Neuronal stem cell (in vitro differentiated cells): Measurements from ENCODE around the gene ADGRV1.

Experiments used
- DNase-seq: peaks from one replicate; pipeline ENCODE4 v3.0.0-alpha.2; 2013; ENCODE audit warnings: low spot score
- H2AFZ ChIP-seq: one replicate; pipeline ENCODE4 v1.6.1; 2013; ENCODE audit warnings: mild to moderate bottlenecking, low read length, inconsistent platforms
- H2AK5ac ChIP-seq: 2 replicates; pipeline ENCODE4 v1.6.1; 2013; ENCODE audit warnings: low read depth, mild to moderate bottlenecking, inconsistent platforms, low read length, moderate library complexity, mixed read lengths
- H2BK120ac ChIP-seq: 2 replicates; pipeline ENCODE4 v1.6.1; 2013; ENCODE audit warnings: low read depth, mild to moderate bottlenecking, inconsistent platforms, low read length, moderate library complexity, mixed read lengths
- H2BK12ac ChIP-seq: one replicate; pipeline ENCODE4 v1.6.1; 2013; ENCODE audit warnings: low read length, inconsistent platforms
- H2BK15ac ChIP-seq: 2 replicates; pipeline ENCODE4 v1.6.1; 2013; ENCODE audit warnings: mild to moderate bottlenecking, low read length, inconsistent platforms, mixed read lengths
- H2BK5ac ChIP-seq: one replicate; pipeline ENCODE4 v1.6.1; 2013; ENCODE audit warnings: inconsistent platforms, mild to moderate bottlenecking, low read length, moderate library complexity
- H3K14ac ChIP-seq: one replicate; pipeline ENCODE4 v1.6.1; 2013; ENCODE audit warnings: low read length, inconsistent platforms
- H3K18ac ChIP-seq: 2 replicates; pipeline ENCODE4 v1.6.1; 2013; ENCODE audit warnings: low read length, inconsistent platforms
- H3K23ac ChIP-seq: 2 replicates; pipeline ENCODE4 v1.6.1; 2013; ENCODE audit warnings: low read depth, mild to moderate bottlenecking, mixed read lengths, low read length, inconsistent platforms; ENCODE audit not compliant: poor library complexity
- H3K27ac ChIP-seq: replicated peaks from 3 replicates; pipeline ENCODE4 v1.5.1; 2013; ENCODE audit warnings: low read length, inconsistent platforms
- H3K27me3 ChIP-seq, 3 experiments: 2 replicates each; pipeline ENCODE4 v1.6.1; 2013; ENCODE audit warnings: low read length in 3 of 3, mild to moderate bottlenecking in 2 of 3, inconsistent platforms in 1 of 3, low read depth in 1 of 3, mixed read lengths in 1 of 3, moderate library complexity in 1 of 3; ENCODE audit not compliant: control insufficient read depth in 3 of 3, insufficient read depth in 3 of 3
- H3K36me3 ChIP-seq, 2 donors: replicated peaks in 1 of 2; 2 replicates each; pipeline ENCODE4 v1.6.1; 2013; ENCODE audit warnings: low read length in 2 of 2; ENCODE audit not compliant: control insufficient read depth in 2 of 2, insufficient read depth in 2 of 2
- H3K4ac ChIP-seq: 2 replicates; pipeline ENCODE4 v1.6.1; 2013; ENCODE audit warnings: inconsistent platforms, mild to moderate bottlenecking, low read length, moderate library complexity
- H3K4me1 ChIP-seq, 2 donors: 1 replicate in 1 of 2; 2 replicates in 1 of 2; pipeline ENCODE4 v1.6.1; 2013; ENCODE audit warnings: low read length in 2 of 2, low read depth in 1 of 2; ENCODE audit not compliant: control insufficient read depth in 2 of 2, insufficient read depth in 1 of 2
- H3K4me2 ChIP-seq: one replicate; pipeline ENCODE4 v1.6.1; 2013; ENCODE audit warnings: mild to moderate bottlenecking, low read length, inconsistent platforms; ENCODE audit not compliant: insufficient read depth, poor library complexity, severe bottlenecking
- H3K4me3 ChIP-seq, 2 donors: 2 replicates each; pipeline ENCODE4 v1.5.1; 2013; ENCODE audit warnings: low read length in 2 of 2, mild to moderate bottlenecking in 2 of 2, inconsistent platforms in 1 of 2, moderate library complexity in 1 of 2
- H3K79me1 ChIP-seq: one replicate; pipeline ENCODE4 v1.6.1; 2013; ENCODE audit warnings: low read depth, mild to moderate bottlenecking, inconsistent platforms, low read length, moderate library complexity
- H3K9ac ChIP-seq: one replicate; pipeline ENCODE4 v1.6.1; 2013; ENCODE audit warnings: mild to moderate bottlenecking, low read depth, low read length, inconsistent platforms; ENCODE audit not compliant: poor library complexity
- H3K9me3 ChIP-seq, 2 donors: replicated peaks in 1 of 2; 2 replicates each; pipeline versions ENCODE3 to v1.6.1; 2013; ENCODE audit warnings: low read length in 2 of 2, mild to moderate bottlenecking in 2 of 2, inconsistent platforms in 1 of 2, low read depth in 1 of 2, mixed read lengths in 1 of 2, moderate library complexity in 1 of 2; ENCODE audit not compliant: control insufficient read depth in 2 of 2, insufficient read depth in 1 of 2
- H4K8ac ChIP-seq: one replicate; pipeline ENCODE4 v1.6.1; 2013; ENCODE audit warnings: low read depth, mild to moderate bottlenecking, inconsistent platforms, low read length, moderate library complexity
- H4K91ac ChIP-seq: one replicate; pipeline ENCODE4 v1.6.1; 2013; ENCODE audit warnings: low read length, low read depth, mild to moderate bottlenecking, inconsistent platforms; ENCODE audit not compliant: poor library complexity
- WGBS, 2 donors: extraction: QIAGEN DNeasy Blood & Tissue Kit; methylation state at CpG; one replicate each; pipeline ENCODE4 v1.1.7; 2013; ENCODE audit warnings: missing lambda C conversion rate in 2 of 2, mixed read lengths in 1 of 2; ENCODE audit not compliant: insufficient read length in 2 of 2, insufficient replicate concordance in 1 of 2; ENCODE audit errors: extremely low coverage in 2 of 2; 5-methylcytosine and 5-hydroxymethylcytosine counted together

ADGRV1 gene

GRCh38 chr5:91139572-91140200 lies 581.1 kb downstream of the ADGRV1 start:
- no peak overlapping the region for H3K14ac ChIP-seq
- no peak overlapping the region for H2AK5ac ChIP-seq
- H4K91ac ChIP-seq = no peak overlapping the region
- peaks cover 3 to 5% of the 10 kb centered on the region in 2 donors for H3K4me1 ChIP-seq
- H3K23ac ChIP-seq = no peak overlapping the region
- no peak overlapping the region for H2BK120ac ChIP-seq
- no peak overlapping the region for H4K8ac ChIP-seq
- H2BK12ac ChIP-seq = no peak overlapping the region
- H3K27me3 ChIP-seq = no peaks in the 10 kb centered on the region
- no peak overlapping the region for H2BK5ac ChIP-seq
- no peak overlapping the region for H3K4me3 ChIP-seq
- no peak overlapping the region for H3K9ac ChIP-seq
- H3K27ac ChIP-seq = no peak overlapping the region
- H2AFZ ChIP-seq = no peak overlapping the region
- no peaks in the 10 kb centered on the region for H3K9me3 ChIP-seq
- no peak overlapping the region for H3K4me2 ChIP-seq
- no peak overlapping the region for H3K4ac ChIP-seq
- H3K18ac ChIP-seq = no peak overlapping the region
- peaks cover 3% of the 10 kb centered on the region for H3K79me1 ChIP-seq
- H2BK15ac ChIP-seq = no peak overlapping the region
- H3K36me3 ChIP-seq = no peaks in the 10 kb centered on the region
- DNase-seq = no peak

GRCh38 chr5:91140657-91141056 lies 582.1 kb downstream of the ADGRV1 start:
- Histone ChIP-seq H2AFZ (no peak overlapping the region), H3K27me3 (no peaks in the 10 kb centered on the region), H3K4me2 (no peak overlapping the region), H2BK12ac (no peak overlapping the region), H3K4me3 (no peak overlapping the region), H3K4me1 (peaks cover 5 to 9% of the 10 kb centered on the region in 2 donors), H2AK5ac (no peak overlapping the region), H3K9ac (no peak overlapping the region), H3K23ac (no peak overlapping the region), H3K9me3 (no peaks in the 10 kb centered on the region), H2BK15ac (no peak overlapping the region), H3K27ac (no peak overlapping the region), H3K36me3 (no peaks in the 10 kb centered on the region), H4K91ac (no peak overlapping the region), H3K4ac (no peak overlapping the region), H4K8ac (no peak overlapping the region), H3K79me1 (peaks cover 3% of the 10 kb centered on the region), H2BK120ac (no peak overlapping the region), H3K14ac (no peak overlapping the region), H3K18ac (no peak overlapping the region), H2BK5ac (no peak overlapping the region)
- no peak for DNase-seq
- no CpG with 5 or more reads among the region's 2 CpGs for WGBS, 2 donors

GRCh38 chr5:91141642-91142041 lies 583.0 kb downstream of the ADGRV1 start:
- no CpG with 5 or more reads among the region's 4 CpGs for WGBS, 2 donors
- Histone ChIP-seq H3K9ac (no peak overlapping the region), H3K4me2 (no peak overlapping the region), H3K4me3 (no peak overlapping the region), H2BK12ac (no peak overlapping the region), H4K91ac (no peak overlapping the region), H2BK5ac (no peak overlapping the region), H3K27ac (no peak overlapping the region), H2BK120ac (no peak overlapping the region), H2AFZ (no peak overlapping the region), H2AK5ac (no peak overlapping the region), H3K18ac (no peak overlapping the region), H2BK15ac (no peak overlapping the region), H3K79me1 (peaks cover 3% of the 10 kb centered on the region), H3K14ac (no peak overlapping the region), H3K4ac (no peak overlapping the region), H3K4me1 (peaks cover 3 to 9% of the 10 kb centered on the region in 2 donors), H3K36me3 (no peaks in the 10 kb centered on the region), H3K9me3 (no peaks in the 10 kb centered on the region), H3K23ac (no peak overlapping the region), H4K8ac (no peak overlapping the region), H3K27me3 (no peaks in the 10 kb centered on the region)
- DNase-seq = no peak

- H3K27me3 ChIP-seq = no peaks in the 10 kb centered on the region
- peaks cover 0 to 4% of the 10 kb centered on the region in 2 donors for H3K9me3 ChIP-seq
Observed at GRCh38 chr5:91142386-91142785, 583.8 kb downstream of the ADGRV1 start.

More at GRCh38 chr5:91142386-91142785, 583.8 kb downstream of the ADGRV1 start:
- H2BK5ac ChIP-seq = no peak overlapping the region
- H3K23ac ChIP-seq = no peak overlapping the region
- no peak overlapping the region for H3K4ac ChIP-seq
- H2AK5ac ChIP-seq = no peak overlapping the region
- DNase-seq = no peak
- H3K14ac ChIP-seq = no peak overlapping the region
- no peak overlapping the region for H2BK15ac ChIP-seq
- no peak overlapping the region for H3K9ac ChIP-seq
- no peak overlapping the region for H3K4me3 ChIP-seq
- WGBS, 2 donors = no CpG with 5 or more reads among the region's 4 CpGs
- H2BK12ac ChIP-seq = no peak overlapping the region
- no peak overlapping the region for H2AFZ ChIP-seq
- no peaks in the 10 kb centered on the region for H3K36me3 ChIP-seq
- no peak overlapping the region for H3K27ac ChIP-seq
- no peak overlapping the region for H2BK120ac ChIP-seq
- H3K4me1 ChIP-seq = peaks cover 3 to 9% of the 10 kb centered on the region in 2 donors
- peaks cover 3% of the 10 kb centered on the region for H3K79me1 ChIP-seq
- H4K8ac ChIP-seq = no peak overlapping the region
- no peak overlapping the region for H3K4me2 ChIP-seq
- H3K18ac ChIP-seq = no peak overlapping the region
- no peak overlapping the region for H4K91ac ChIP-seq
